GM21786 (cell line): ENCODE results near the gene BRSK2.

Experiments used
- ATAC-seq: cut with Tn5 transposase; IDR thresholded peaks from one replicate; pipeline ENCODE4 v1.9.1; 2021; ENCODE audit not compliant: unreplicated experiment

The BRSK2 gene

DNA sequence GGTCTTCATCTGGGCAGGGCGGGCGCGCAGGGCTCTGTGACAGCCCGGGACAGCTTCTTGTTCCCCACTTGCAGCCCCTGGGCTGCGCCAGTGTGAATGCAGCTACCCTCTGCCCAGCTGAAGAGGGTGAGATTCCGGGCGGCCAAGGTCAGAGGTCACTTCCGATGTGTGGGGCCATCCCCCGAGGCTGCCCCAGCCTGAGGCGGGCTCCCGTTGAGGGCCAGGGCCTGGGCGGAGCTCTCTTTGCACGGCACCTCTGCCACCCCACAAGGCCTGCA, 72.9 kb downstream of the BRSK2 start:
- ATAC-seq = no peak

DNA sequence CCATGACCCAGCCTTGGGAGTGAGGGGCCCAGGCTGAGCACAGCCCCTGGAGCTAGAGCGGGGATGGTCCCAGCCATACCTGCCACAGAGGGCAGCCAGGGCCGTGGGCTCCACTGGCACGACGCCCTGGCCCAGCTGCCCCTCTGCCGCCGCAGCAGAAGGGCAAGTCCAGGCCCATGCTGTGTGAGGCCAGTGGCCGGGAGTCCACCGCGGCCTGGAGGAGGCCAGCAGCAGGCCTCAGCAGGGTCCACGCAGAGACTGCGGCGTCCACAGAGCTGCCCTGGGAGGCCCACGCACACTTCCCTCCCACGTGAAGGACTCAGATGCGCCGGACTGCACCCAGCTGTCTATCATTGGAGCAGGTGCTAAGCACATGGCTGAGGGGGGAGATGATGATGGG, 73.3 kb downstream of the BRSK2 start:
- ATAC-seq = no peak

DNA sequence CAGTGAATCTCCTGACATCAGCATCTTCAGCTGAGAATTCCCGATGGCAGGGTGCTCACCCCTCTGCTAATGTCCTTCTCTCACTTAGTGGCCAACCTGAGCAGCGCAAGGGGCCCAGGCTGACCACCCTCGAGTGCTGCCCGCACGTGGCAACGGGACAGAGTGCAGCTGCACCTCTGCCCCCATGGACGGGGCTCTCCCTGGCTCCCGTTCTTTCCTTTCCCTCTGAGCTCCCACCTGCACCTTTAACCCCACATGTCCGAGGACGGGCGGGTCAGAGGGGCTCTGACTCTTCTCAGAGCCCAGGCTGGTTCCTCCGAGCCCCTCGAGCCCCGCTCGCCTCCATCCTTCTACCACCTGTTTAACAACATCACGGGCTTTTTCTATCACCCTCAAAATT, 77.0 kb downstream of the BRSK2 start:
- ATAC-seq = no peak

DNA sequence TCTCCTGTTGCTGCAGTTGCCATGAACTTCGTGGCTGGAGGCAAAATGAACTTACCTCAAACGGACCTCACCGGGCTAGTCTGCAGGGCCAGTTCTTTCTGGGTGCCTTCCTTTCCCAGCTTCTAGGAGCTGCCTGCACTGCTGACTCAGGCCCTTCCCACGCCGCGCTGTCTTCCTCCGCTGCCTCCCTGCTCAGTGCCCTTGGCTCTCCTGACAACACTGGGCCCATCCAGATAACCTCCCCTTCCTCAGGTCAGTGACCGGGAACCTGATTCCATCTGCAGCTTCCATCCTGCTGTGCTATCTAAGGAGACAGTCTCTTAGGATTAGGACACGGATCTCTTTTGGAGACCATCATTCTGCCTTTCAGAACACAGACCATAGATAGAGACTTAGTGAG, 77.5 kb downstream of the BRSK2 start:
- no peak for ATAC-seq

DNA sequence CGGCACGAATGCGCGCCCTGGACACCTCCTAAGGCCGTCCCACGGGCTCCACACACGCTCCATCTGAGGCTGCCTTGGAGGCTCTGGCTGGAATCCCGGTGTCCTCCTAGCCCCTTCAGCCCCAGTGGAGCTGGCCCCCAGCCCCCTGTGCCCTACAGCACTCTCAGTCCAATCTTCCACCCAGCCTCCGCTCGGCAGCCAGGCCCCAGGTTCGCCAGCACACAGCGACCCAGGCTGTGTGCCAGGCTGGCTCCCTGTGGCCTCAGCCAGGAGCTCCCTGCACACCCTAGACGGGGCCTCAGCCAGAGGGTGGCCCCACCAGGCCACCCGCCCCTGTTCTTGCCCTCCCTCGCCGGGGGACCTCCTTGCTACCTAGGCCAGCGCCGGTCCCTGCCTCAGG, 78.3 kb downstream of the BRSK2 start:
- ATAC-seq = no peak

DNA sequence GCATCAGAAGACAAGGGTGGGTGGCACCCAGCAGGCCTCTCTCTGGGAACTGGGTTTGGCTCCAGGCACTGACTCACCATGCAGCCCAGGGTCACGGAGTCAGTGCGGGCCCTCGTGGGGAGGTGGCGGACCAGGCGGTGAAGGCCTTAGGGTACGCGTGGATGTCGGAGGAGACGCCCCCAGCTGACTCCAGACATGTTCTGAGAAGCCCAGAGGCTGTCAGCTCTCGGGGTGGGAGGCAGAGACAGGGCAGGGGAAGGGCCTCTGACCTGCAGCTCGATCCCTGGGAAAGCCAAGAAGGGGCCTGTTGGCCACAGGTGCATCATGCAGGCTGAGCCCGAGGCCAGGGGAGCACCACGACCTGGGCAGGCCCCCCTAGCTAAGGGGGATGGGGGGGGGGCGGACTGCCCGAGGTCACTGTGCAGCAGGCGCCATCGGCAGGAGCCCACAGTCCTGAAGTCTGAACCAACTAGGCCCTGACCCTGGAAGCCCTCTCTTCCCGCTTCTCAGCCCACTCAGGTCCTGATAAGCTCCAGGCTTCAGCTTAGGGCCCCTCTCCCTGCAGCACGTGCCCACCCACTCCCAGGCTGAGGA, 78.8 kb downstream of the BRSK2 start:
- ATAC-seq = no peak

DNA sequence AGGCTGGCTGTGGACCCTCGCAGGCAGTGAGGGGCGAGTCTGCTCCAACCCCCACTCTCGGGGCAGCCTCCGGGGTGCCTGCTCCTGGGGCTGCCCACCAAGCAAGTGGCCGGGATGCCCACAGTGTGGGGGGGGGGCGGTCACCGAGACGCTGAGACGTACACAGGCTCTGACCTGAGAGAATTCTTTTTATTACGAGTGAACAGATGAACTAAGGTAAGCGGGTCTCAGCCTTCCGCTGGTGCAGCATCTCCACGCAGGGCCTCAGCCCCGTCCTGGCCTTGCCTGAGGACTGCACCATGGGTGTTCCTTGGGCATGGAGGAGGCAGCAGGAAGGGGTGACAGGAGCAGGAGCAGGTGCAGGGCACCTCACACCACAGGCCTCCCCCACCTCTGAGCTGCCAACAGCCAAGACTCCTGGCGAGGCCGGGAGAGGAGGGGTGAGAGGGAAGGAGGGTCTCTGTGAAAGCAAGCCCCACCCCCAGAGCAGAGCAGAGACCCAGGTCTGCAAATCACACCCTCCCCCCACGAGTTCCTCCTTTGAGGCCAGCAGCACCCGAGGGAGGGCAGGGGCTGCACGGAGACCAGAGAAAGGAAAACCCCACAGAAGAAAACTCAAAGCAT, 79.7 kb downstream of the BRSK2 start:
- ATAC-seq = no peak

DNA sequence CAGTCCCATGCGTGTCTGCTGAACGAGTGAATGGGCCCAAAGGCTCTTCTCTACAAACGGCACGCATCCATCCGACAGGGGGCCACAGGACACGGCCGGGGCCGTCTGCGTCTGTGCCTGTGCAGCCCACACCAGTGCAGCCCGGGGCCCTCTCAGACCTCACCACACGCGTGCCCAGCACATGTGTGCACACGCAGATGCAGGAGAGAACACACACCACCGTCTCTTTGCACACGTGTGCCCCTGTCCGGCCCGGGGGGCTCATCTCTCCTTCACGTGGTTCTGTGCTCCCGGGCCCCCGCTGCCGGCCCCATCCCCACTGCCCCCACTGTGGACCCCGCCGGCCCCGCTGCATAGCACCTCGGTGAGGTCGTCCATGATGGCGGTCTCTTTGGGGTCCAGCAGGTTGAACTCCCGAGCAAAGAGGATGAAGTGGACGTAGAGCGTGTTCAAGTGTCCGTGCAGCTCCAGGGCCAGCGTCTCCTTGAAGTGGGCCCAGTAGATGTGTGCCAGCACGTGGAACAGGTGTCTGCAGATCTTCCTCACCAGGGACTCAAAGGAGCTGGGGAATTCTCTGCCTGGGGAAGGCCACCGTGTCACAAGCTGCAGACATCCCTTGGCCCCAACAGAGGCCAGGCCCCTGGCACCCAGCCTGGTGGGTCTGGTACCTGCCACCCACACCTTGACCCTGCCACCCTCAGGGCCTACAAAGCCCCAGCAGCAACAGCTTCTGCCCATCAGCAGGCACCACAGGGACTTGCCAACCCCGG, 80.4 kb downstream of the BRSK2 start:
- ATAC-seq = no peak

DNA sequence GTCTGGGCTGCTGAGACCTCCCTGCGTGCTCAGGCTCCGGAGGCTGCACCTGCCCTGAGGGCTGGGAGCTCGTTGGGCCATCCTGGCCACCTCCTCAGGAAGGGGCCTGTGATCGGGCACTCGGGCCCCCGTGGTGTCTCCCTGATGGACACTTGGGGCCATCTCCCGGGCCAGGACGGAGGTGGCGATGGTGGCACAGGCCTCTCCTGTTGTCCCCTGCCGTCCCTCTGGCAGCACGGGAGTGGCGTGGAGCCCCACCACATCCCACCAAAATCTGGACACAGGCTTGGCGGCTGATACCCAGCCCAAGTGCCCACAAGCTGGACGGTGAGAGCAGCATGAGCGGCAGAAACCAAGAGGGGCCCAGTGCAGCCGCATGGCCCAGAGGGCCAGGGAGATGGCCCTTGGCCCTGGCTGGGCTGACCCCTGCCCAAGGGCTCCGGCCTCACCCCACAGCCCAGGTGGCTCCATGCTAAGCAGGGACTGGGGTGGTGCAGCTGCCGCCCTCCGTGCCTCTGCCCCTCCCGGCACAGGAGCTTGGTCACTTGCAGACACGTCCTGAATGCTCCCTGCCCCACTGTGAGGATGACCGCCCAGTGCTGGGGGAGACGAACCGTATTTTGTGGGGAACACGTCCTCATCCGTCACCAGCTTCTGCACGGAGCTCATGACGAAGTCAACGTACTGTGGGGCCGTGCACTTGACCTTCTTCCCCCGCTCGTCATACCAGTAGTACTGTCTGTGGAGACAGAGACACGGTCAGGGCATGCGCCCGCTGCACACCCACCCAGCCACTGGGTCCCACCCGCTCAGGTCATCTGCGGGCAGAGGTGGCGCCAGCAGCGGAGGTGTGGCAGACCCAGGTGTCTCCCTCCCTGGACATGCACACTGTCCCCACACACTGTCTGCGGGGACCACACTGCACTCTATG, 81.2 kb downstream of the BRSK2 start:
- ATAC-seq = no peak

DNA sequence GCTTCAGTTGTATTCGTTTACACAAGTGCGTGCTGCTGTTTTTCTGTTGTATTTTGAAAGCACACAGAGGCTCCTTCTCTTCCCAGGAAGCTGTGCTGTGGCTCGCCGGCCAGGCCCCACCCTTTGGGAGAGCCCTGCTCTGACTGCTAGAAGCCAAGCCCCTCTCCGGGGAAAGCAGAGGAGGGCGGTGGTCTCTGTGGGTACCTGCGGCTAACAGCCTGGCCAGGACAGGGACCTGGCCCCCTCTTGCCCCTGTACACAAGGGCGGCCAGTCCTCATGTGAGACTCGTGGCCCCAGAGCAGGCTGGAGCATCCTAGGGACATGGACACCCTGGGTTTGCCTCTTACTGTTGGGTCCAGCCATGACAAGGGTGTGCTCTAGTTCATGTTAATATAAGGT, 82.0 kb downstream of the BRSK2 start:
- ATAC-seq = no peak

DNA sequence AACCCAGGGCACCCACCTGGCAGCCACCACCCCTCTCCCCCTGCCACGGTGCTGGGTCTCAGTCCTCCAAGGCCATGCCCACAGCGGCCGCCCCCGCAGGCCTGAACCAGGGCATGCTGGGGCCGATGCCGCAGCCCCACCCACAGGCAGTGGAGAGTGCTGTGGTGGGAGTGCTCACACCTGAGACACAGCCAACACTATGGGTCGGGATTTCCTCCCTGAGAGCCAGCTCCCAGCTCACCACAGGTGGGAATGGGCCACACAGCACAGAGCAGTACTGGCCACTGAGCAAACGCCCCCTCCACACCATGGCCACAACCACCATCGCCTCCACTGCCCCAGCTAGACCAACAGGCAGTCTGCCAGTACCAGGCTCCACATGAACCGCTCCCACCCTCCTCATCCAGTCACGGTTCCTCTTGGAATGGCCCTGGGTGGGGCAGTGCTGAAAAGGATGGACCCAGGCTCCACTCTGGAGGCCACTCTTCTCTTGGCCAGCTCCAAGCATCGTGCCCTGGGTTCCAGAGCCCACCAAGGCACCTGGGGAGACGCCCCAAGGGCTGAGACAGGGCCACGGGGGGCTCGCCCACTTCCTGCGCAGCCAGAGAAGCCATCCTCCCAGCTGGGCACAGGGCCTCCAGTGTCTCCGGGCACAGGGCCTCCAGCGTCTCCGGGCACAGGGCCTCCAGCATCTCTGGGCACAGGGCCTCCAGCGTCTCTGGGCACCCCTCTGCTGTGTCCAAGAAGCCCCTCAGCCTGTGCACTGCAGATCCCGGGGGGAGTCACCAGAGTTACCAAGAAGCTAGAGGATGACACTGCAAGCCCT, 82.7 kb downstream of the BRSK2 start:
- no peak for ATAC-seq

DNA sequence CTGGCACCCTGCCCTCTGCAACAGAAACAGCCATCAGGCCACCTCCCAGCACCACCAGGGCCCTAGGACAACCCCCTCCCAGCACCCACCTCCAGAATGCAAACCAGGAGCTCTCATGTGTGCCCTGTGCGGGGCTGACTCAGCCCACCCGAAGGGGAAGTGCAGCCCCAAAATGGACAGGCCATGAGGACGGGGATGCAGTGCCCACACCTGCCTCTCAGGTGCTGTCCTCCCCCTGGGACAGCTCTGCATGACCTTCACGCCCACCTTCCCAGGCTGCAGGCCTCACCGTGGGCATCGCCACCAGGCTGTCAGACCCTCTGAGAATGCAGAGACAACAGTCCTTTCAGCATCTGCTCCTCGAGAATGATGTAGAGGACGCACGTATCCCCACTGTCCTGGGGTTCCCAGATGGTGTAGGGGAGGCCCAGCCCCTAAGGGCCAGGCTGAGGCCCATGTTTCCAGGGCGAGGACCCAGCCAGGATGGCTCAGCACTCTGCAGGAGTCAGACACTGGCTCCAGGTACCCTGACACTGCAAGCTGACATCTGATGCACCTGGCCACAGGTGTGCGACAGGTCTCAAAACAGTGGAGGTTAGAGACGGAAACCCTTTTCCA, 83.4 kb downstream of the BRSK2 start:
- ATAC-seq = no peak

DNA sequence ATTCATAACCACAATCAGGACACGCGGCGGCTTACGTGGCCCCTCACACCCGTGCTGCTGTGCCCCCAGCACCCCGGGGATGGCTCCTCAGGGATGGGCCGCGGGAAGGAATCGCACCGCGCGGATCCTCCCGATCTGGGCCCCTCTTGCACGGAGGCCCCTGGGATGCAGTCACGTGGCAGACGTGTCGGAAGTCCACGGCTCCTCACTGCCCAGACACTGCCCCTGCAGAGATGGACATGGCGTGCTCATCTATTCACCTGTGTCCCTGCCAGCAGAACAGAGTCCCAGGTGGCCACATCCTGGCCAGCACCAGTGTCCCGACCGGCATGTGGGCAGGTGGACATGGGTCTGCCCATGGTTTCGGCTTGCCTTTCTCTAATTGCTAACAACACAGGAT, 84.1 kb downstream of the BRSK2 start:
- no peak for ATAC-seq

DNA sequence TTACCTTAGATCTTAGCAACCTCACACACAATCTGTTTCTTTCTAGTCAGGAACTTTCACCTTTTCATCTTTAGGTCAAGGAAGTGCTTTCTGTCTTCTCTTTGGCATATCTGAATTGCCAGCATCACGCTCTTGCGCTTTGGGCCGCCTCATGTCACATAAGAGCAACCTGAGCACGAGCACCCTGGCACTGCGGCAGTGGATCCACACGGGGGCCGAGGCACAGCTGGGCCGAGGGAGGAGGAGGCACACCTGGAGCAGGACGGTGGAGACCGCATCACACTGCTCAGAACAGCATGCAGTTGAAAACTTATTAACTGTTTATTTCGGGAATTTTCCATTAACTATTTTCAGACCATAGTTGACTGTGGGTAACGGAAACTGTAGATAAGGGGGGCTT, 86.1 kb downstream of the BRSK2 start:
- no peak for ATAC-seq

DNA sequence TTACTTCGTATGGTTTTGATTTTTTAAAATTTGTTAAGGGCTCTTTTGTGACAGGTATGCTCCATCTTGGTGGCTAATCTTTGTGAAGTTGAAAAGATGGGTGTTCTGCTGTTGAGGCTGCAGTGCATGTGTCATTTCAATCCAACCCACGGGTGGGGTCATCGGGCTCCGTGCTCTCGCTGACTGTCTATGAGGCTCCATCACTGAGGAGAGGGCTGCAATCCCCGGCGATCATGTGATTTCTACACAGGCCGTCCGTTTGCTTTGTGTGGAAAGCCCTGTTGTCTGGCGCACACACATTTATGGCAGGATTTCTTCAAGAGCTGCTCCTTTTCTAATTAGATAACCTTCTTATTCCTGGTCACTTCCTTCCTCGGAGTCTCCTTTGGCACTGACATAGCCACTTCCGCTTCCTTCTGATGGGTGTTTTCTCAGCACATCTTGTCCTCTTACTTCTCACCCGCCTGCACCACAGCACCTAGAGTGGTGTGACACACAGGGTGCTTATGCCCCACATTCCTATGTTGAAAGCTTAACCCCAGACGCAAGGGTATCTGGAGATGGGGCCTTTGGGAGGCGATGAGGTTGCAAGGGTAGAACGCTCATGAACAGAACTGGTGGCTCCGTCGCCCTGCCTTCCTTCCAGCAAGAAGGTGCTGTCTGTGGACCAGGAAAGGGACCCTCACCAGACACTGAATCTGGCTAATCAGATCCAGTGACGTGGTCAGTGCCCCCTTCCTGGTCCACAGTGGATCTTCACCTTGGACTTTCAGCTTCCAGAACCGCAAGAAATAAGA, 87.4 kb downstream of the BRSK2 start:
- no peak for ATAC-seq

DNA sequence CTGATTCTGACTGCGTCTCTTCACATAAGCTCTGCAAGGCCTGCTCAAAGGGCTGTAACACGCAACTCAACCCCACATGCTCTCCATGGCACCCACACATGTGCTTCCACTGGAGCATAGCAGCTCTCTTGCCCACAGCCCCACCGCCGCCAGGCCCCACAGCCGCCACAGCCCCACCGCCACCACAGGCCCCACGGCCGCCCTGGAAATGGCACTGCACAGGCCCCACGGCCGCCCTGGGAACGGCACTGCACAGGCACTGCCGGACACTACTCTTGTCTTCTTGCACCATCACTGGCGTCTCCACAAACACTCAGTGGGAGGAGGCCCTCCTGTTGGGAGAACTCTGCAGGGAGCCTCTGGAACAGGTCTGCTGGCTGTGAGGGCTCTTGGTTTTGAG, 88.3 kb downstream of the BRSK2 start:
- no peak for ATAC-seq

DNA sequence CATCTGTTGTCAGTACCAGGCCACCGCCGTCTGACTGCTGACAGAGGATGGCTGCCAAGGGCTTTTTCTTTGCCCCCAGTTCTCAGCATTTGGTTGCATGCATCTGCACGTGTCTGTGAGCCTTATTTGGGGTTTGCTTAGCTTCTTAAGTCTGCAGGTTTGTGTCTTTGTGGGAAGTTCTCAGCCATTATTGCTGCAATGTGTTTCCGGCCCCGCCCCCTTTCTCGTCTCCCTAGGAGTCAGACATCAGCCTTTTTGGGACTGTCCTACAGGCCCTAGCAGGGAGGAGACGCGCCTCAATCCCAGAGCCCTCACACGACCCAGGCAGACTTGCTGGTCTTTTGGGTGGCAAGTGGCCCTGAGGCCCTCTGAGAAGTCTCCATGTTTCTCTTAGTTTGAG, 88.8 kb downstream of the BRSK2 start:
- ATAC-seq = no peak

DNA sequence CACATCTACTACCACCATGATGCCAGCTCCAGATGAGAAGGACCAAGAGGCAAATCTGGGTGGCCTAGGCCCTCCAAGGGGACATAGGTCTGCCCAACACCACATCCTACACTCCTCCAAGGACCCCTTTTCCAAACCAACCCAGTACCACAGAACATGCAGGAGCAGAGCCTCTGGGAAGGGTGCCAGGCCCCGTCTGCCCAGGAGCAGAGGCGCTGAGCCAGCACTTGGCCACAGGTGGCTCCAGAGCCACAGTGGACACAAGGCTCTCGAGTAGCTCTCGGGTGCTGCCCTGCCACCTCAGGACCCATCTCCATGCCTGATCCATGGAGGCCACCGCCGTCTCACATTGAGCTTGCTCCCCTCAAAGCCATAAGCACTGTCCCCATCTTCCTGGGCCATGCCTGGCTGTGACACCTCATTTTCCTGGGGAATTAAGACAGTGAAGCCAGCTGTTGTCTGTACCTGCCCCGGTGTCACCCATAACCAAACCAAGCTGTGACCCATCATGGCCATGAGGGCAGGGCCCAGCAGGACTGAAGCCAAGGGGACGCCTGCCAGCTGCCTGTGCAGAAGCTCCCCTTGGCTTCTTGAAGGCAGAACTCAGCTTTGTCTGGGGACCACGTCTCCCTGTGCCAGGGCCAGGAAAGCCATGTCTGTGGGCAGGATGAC, 89.4 kb downstream of the BRSK2 start:
- ATAC-seq = no peak

DNA sequence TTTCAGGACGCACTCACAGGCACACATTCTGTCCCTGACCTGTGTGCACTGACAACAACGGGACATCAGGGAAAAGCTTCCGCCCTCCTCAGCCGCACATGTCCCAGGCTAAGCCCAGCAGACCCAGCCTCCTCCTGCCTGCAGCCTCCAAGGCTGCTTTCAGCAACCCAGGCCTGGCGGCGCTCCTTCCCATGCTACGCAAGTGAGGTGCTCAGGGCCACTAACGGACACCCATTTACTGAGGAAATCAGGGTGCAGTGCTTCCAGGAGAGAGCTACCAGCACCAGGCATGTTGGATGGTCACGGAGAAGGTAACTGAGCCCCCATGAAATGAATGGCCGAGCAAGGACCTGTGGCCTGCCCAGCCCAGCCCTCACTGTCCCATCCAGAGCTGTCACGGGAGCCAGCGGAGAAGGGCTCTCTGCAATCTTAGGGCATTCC, 90.0 kb downstream of the BRSK2 start:
- no peak for ATAC-seq
